ENCODE data around the gene ATG4A. TPM values are rescaled to one million over a fixed set of nuclear protein-coding genes. Genes with fewer than 3 reads are reported as not detected.

ATG4A gene
- total RNA-seq, 3 donors from 2014 or later = 17.1 to 23.9 (median 21.3) TPM

DNA sequence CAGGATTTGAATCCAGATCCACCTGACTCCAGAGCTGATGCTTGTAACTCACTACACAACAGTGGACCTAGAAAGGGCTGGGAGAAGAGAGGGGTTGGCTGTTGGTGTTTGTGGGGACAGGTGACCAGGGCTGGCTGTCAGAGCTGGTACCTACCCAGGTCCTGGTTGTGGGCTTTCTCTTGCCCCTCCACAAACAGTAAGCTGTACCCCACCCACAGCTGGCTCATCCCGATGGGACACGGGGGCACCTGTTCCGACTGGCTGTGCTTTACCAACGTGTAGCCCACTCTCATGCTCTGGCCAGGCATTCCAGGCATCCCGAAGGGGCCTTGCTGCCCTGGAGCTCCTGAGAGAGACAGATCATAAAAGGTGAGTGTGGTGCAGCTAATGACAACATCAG is 68.7 kb downstream of the ATG4A start:
- Histone ChIP-seq H3K4me1 (ENCODE audit: low read depth) (no peaks in the 10 kb centered on the region), H3K9me3 (no peaks in the 10 kb centered on the region), H3K36me3 (ENCODE audit: low read depth) (no peaks in the 10 kb centered on the region), H3K4me3 (no peak overlapping the region)
- no peak for DNase-seq
- ATAC-seq = no peak
- intact Hi-C loops (cut with DNase I, micrococcal nuclease) = no loop called here
- TF ChIP-seq, protein P1, sequence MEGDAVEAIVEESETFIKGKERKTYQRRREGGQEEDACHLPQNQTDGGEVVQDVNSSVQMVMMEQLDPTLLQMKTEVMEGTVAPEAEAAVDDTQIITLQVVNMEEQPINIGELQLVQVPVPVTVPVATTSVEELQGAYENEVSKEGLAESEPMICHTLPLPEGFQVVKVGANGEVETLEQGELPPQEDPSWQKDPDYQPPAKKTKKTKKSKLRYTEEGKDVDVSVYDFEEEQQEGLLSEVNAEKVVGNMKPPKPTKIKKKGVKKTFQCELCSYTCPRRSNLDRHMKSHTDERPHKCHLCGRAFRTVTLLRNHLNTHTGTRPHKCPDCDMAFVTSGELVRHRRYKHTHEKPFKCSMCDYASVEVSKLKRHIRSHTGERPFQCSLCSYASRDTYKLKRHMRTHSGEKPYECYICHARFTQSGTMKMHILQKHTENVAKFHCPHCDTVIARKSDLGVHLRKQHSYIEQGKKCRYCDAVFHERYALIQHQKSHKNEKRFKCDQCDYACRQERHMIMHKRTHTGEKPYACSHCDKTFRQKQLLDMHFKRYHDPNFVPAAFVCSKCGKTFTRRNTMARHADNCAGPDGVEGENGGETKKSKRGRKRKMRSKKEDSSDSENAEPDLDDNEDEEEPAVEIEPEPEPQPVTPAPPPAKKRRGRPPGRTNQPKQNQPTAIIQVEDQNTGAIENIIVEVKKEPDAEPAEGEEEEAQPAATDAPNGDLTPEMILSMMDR (IDR thresholded peaks at IDR 0.05) = no peak

- no peaks in the 10 kb centered on the region for H3K36me3 ChIP-seq (ENCODE audit: low read depth)
- no peak for DNase-seq
- TF ChIP-seq, protein P1 (IDR thresholded peaks at IDR 0.05) = no peak
- H3K9me3 ChIP-seq = no peaks in the 10 kb centered on the region
- no peak for ATAC-seq
- intact Hi-C loops (cut with DNase I, micrococcal nuclease) = no loop called here
- no peak overlapping the region for H3K4me3 ChIP-seq
- no peaks in the 10 kb centered on the region for H3K4me1 ChIP-seq (ENCODE audit: low read depth)
Observed at GRCh38 chrX:108162265-108162664, 70.7 kb downstream of the ATG4A start.

DNA sequence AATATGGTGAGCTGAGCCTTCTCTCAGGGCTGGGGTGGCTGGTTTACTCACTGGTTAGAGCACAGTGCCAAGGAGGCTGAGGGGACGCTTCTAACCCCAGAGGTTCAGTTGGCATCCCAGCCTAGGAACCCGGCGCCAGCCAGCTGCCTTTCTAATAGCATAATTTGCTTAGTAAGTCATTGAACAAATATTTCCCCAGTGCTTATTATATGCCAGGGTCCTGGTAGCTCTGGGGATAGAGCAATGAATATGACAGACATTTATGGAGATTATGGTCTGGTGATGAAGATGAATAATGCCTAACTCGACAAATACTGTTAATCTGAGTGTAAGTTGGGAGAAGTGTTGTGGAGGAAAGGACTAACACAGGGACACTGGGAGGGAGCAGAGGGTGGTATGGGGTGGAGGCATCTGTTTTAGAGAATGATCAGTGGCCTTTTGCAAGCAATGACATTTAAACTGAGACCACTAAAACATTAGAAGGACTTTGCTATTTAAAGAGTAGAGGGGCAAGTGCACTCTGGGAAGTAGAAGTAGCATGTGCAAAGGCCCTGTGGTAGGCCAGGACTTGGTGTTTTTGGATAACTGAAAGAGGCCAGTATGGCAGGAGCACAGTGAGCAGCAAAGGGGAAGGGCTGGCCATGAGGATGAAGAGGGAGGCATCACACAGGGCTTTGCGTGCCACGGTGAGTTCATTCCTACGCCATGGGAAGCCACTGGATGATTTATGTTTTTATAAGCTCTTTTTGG is 71.9 kb downstream of the ATG4A start:
- Histone ChIP-seq H3K4me1 (ENCODE audit: low read depth) (no peaks in the 10 kb centered on the region), H3K9me3 (no peaks in the 10 kb centered on the region), H3K4me3 (no peak overlapping the region), H3K36me3 (ENCODE audit: low read depth) (no peaks in the 10 kb centered on the region)
- TF ChIP-seq, protein P1 (IDR thresholded peaks at IDR 0.05) = no peak
- DNase-seq (no peak), ATAC-seq (no peak)
- intact Hi-C loops (cut with DNase I, micrococcal nuclease) = no loop called here

- ATAC-seq = peak; percentile 49
Observed at GRCh38 chrX:108165383-108166111, 74.0 kb downstream of the ATG4A start.

GRCh38 chrX:108167211-108167872 is 75.8 kb downstream of the ATG4A start:
- intact Hi-C loops (cut with DNase I, micrococcal nuclease) = no loop called here
- ATAC-seq (no peak), DNase-seq (peak in 1 of 3 donors; percentile 5)
- Histone ChIP-seq H3K36me3 (ENCODE audit: low read depth) (no peaks in the 10 kb centered on the region), H3K4me1 (ENCODE audit: low read depth) (no peaks in the 10 kb centered on the region), H3K4me3 (no peak overlapping the region), H3K9me3 (no peaks in the 10 kb centered on the region)
- TF ChIP-seq, protein P1 (IDR thresholded peaks at IDR 0.05) = no peak

More at GRCh38 chrX:108165383-108166111, 74.0 kb downstream of the ATG4A start:
- peak in 1 of 3 donors; percentile 23 for DNase-seq
- no peaks in the 10 kb centered on the region for H3K9me3 ChIP-seq
- TF ChIP-seq, protein P1 (IDR thresholded peaks at IDR 0.05) = no peak
- no peak overlapping the region for H3K4me3 ChIP-seq
- H3K4me1 ChIP-seq (ENCODE audit: low read depth) = no peaks in the 10 kb centered on the region
- intact Hi-C loops (cut with DNase I, micrococcal nuclease) = no loop called here
- H3K36me3 ChIP-seq (ENCODE audit: low read depth) = no peaks in the 10 kb centered on the region
